HL-60 (cell line): ENCODE results near the gene AZIN2.

Source experiments
- DNase-seq, 2 experiments: peaks; one replicate each; pipeline ENCODE4 v3.0.0-alpha.2; 2010 to 2020; ENCODE audit warnings: low read depth in 1 of 2, low spot score in 1 of 2
- H3K27ac ChIP-seq: fragments of 250-450 bp; sonication (Bioruptor Pico); replicated peaks from 2 replicates; pipeline ENCODE4 v1.5.1; 2020; ENCODE audit warnings: mild to moderate bottlenecking, moderate library complexity
- H3K27me3 ChIP-seq: fragments of 250-450 bp; sonication (Bioruptor Pico); 2 replicates; pipeline ENCODE4 v1.5.1; 2021; ENCODE audit warnings: mild to moderate bottlenecking, moderate library complexity; ENCODE audit not compliant: insufficient read depth, poor library complexity, severe bottlenecking
- H3K4me3 ChIP-seq: replicated peaks from 2 replicates; pipeline ENCODE4 v1.5.1; 2011; ENCODE audit warnings: mild to moderate bottlenecking, control low read depth, low read length; ENCODE audit not compliant: insufficient read depth
- CTCF ChIP-seq: IDR thresholded peaks from one replicate; pipeline ENCODE4 v1.5.1; 2011; ENCODE audit warnings: low read length, control low read depth, inconsistent platforms; ENCODE audit not compliant: insufficient read depth
- GABPA ChIP-seq: IDR thresholded peaks from 2 replicates; pipeline ENCODE4 v1.6.1; 2012; ENCODE audit warnings: low read depth
- POLR2AphosphoS5 ChIP-seq: IDR thresholded peaks from 2 replicates; pipeline ENCODE4 v1.6.1; 2012; ENCODE audit warnings: low read depth
- REST ChIP-seq: IDR thresholded peaks from 2 replicates; pipeline ENCODE4 v1.6.1; 2012; ENCODE audit warnings: low read depth; ENCODE audit not compliant: insufficient replicate concordance
- SPI1 ChIP-seq: IDR thresholded peaks from 2 replicates; pipeline ENCODE4 v1.6.1; 2012; ENCODE audit warnings: low read depth, mild to moderate bottlenecking, borderline replicate concordance

The AZIN2 gene

GRCh38 chr1:33111965-33112364 lies 31.0 kb downstream of the AZIN2 start:
- H3K27ac ChIP-seq = no peak overlapping the region
- no peak overlapping the region for H3K4me3 ChIP-seq
- DNase-seq = no peak
- TF ChIP-seq POLR2AphosphoS5 (no peak), CTCF (peak; percentile 22)
- no peaks in the 10 kb centered on the region for H3K27me3 ChIP-seq

- TF ChIP-seq GABPA = no peak
- no peak for TF ChIP-seq SPI1
- no peak for TF ChIP-seq CTCF
- TF ChIP-seq POLR2AphosphoS5 = no peak
- TF ChIP-seq REST = no peak
- Histone ChIP-seq H3K27me3 (no peaks in the 10 kb centered on the region), H3K27ac (no peak overlapping the region), H3K4me3 (no peak overlapping the region)
- DNase-seq = no peak
Measured at GRCh38 chr1:33117440-33118085, 36.6 kb downstream of the AZIN2 start.

GRCh38 chr1:33118274-33118673 lies 37.3 kb downstream of the AZIN2 start:
- no peak for DNase-seq
- Histone ChIP-seq H3K27ac (no peak overlapping the region), H3K27me3 (no peaks in the 10 kb centered on the region), H3K4me3 (no peak overlapping the region)
- TF ChIP-seq GABPA (no peak), POLR2AphosphoS5 (no peak), CTCF (no peak), SPI1 (no peak), REST (no peak)

- Histone ChIP-seq H3K27me3 (no peaks in the 10 kb centered on the region), H3K27ac (no peak overlapping the region), H3K4me3 (no peak overlapping the region)
- no peak for DNase-seq
- TF ChIP-seq GABPA = no peak
- no peak for TF ChIP-seq CTCF
- no peak for TF ChIP-seq POLR2AphosphoS5
- TF ChIP-seq REST = no peak
- no peak for TF ChIP-seq SPI1
Measured at GRCh38 chr1:33119050-33119449, 38.1 kb downstream of the AZIN2 start.
